GM19438 (cell line): ENCODE results near the gene SLC12A8.

ENCODE experiments used
- ATAC-seq: cut with Tn5 transposase; IDR thresholded peaks from one replicate; pipeline ENCODE4 v1.9.1; 2021; ENCODE audit warnings: low read depth; ENCODE audit not compliant: unreplicated experiment

SLC12A8 gene

GRCh38 chr3:125187599-125187910 lies 25.0 kb downstream of the SLC12A8 start:
- ATAC-seq = no peak

- no peak for ATAC-seq
These were observed 25.5 kb downstream of the SLC12A8 start for GRCh38 chr3:125186800-125187598.

GRCh38 chr3:125186261-125186787 lies 26.2 kb downstream of the SLC12A8 start:
- no peak for ATAC-seq

GRCh38 chr3:125185805-125186204 lies 26.7 kb downstream of the SLC12A8 start:
- ATAC-seq = no peak

- no peak for ATAC-seq
These were observed 32.7 kb downstream of the SLC12A8 start for GRCh38 chr3:125179884-125180240.

- ATAC-seq = no peak
These were observed 33.2 kb downstream of the SLC12A8 start for GRCh38 chr3:125179143-125179883.

- ATAC-seq = no peak
These were observed 34.8 kb downstream of the SLC12A8 start for GRCh38 chr3:125177746-125178145.

GRCh38 chr3:125175295-125176078 lies 37.1 kb downstream of the SLC12A8 start:
- ATAC-seq = no peak

- no peak for ATAC-seq
These were observed 40.2 kb downstream of the SLC12A8 start for GRCh38 chr3:125172346-125172745.

GRCh38 chr3:125168711-125169393 lies 43.7 kb downstream of the SLC12A8 start:
- ATAC-seq = no peak

- no peak for ATAC-seq
These were observed 45.9 kb downstream of the SLC12A8 start for GRCh38 chr3:125166599-125167136.

GRCh38 chr3:125165948-125166553 lies 46.5 kb downstream of the SLC12A8 start:
- no peak for ATAC-seq

GRCh38 chr3:125165189-125165947 lies 47.2 kb downstream of the SLC12A8 start:
- no peak for ATAC-seq

- no peak for ATAC-seq
These were observed 48.6 kb downstream of the SLC12A8 start for GRCh38 chr3:125163739-125164601.

- ATAC-seq = no peak
These were observed 50.8 kb downstream of the SLC12A8 start for GRCh38 chr3:125161607-125162219.

- no peak for ATAC-seq
These were observed 51.8 kb downstream of the SLC12A8 start for GRCh38 chr3:125160606-125161371.

GRCh38 chr3:125157183-125157582 lies 55.4 kb downstream of the SLC12A8 start:
- ATAC-seq = no peak
